Keratinocyte (primary cell): ENCODE results near the gene PRKD2. TPM values are rescaled to one million over a fixed set of nuclear protein-coding genes. Genes with fewer than 3 reads are reported as not detected.

Experiments used
- DNase-seq: peaks from one replicate; pipeline ENCODE4 v3.0.0-alpha.2; 2011; ENCODE audit warnings: low read depth, missing footprints, low spot score
- FAIRE-seq: peaks from 2 replicates; lab custom pipeline; 2011; peaks lifted over from hg19 to GRCh38; lab: Jason Lieb, UNC
- H2AFZ ChIP-seq: 2 replicates; pipeline ENCODE4 v1.6.0; 2012; ENCODE audit warnings: low read length, control low read depth, inconsistent platforms; ENCODE audit not compliant: control insufficient read depth
- H3K27ac ChIP-seq: 2 replicates; pipeline ENCODE4 v1.5.1; 2011; ENCODE audit warnings: low read length; ENCODE audit not compliant: control insufficient read depth, insufficient read depth
- H3K27me3 ChIP-seq: 3 replicates; pipeline ENCODE4 v1.6.0; 2011; ENCODE audit warnings: low read length; ENCODE audit not compliant: control insufficient read depth, insufficient read depth; ENCODE audit errors: extremely low read depth
- H3K36me3 ChIP-seq, 2 experiments: 2 replicates in 1 of 2; 3 replicates in 1 of 2; pipeline ENCODE4 v1.5.1; 2011; ENCODE audit warnings: low read length in 2 of 2, mild to moderate bottlenecking in 1 of 2; ENCODE audit not compliant: control insufficient read depth in 2 of 2, insufficient read depth in 2 of 2; ENCODE audit errors: extremely low read depth in 1 of 2
- H3K4me1 ChIP-seq: 3 replicates; pipeline ENCODE4 v1.5.1; 2011; ENCODE audit warnings: low read length; ENCODE audit not compliant: control insufficient read depth, insufficient read depth; ENCODE audit errors: extremely low read depth
- H3K4me2 ChIP-seq: 3 replicates; pipeline ENCODE4 v1.6.0; 2011; ENCODE audit warnings: low read depth, low read length; ENCODE audit not compliant: control insufficient read depth, insufficient read depth; ENCODE audit errors: extremely low read depth
- H3K4me3 ChIP-seq, 3 experiments: fragments of 200-600 bp in 1 of 3; sonication (generic) in 1 of 3; 2 replicates in 2 of 3; 3 replicates in 1 of 3; pipeline ENCODE4 v1.5.1; 2011 to 2016; ENCODE audit warnings: low read length in 3 of 3, mild to moderate bottlenecking in 3 of 3, control low read depth in 2 of 3, inconsistent platforms in 1 of 3, low read depth in 1 of 3, mixed read lengths in 1 of 3, mixed run types in 1 of 3, moderate library complexity in 1 of 3; ENCODE audit not compliant: control insufficient read depth in 2 of 3, insufficient read depth in 2 of 3; ENCODE audit errors: extremely low read depth in 1 of 3
- H3K79me2 ChIP-seq: 2 replicates; pipeline ENCODE4 v1.6.0; 2012; ENCODE audit warnings: low read length; ENCODE audit not compliant: control insufficient read depth, insufficient read depth
- H3K9ac ChIP-seq: 3 replicates; pipeline ENCODE4 v1.6.0; 2011; ENCODE audit warnings: low read length; ENCODE audit not compliant: control insufficient read depth, insufficient read depth; ENCODE audit errors: extremely low read depth
- H3K9me1 ChIP-seq: 3 replicates; pipeline ENCODE4 v1.6.0; 2011; ENCODE audit warnings: low read length; ENCODE audit not compliant: control insufficient read depth, insufficient read depth; ENCODE audit errors: extremely low read depth
- H3K9me3 ChIP-seq: 2 replicates; pipeline ENCODE4 v1.5.1; 2012; ENCODE audit warnings: low read depth, low read length; ENCODE audit not compliant: control insufficient read depth
- H4K20me1 ChIP-seq: 3 replicates; pipeline ENCODE4 v1.6.0; 2011; ENCODE audit warnings: low read length; ENCODE audit not compliant: control insufficient read depth, insufficient read depth; ENCODE audit errors: extremely low read depth
- EZH2 ChIP-seq: IDR thresholded peaks from one replicate; pipeline ENCODE4 v1.6.1; 2012; ENCODE audit warnings: inconsistent platforms, mild to moderate bottlenecking, low read length, moderate library complexity
- dilution Hi-C: fragments of 300-500 bp; cut with MboI; formaldehyde crosslinking; loops from one replicate; pipeline ENCODE4 v1.7.0; 2020; ENCODE audit warnings: low sequenced_read_pairs; ENCODE audit not compliant: extremely low pct_ligation_motif_present
- polyA plus RNA-seq, 5 experiments: library from polyadenylated mRNA; depleted of rRNA in 3 of 5; stranded (reverse) in 3 of 5; stranded (forward) in 1 of 5; unstranded in 1 of 5; fragments of >200 nt; gene quantifications; 1 replicate in 1 of 5; 2 replicates in 3 of 5; 3 replicates in 1 of 5; pipeline versions ENCODE4 v1.2.1 to v1.2.3, GENCODE V29; 2011 to 2012; ENCODE audit warnings: missing spikeins in 2 of 5, low read depth in 1 of 5, low replicate concordance in 1 of 5
- TF ChIP-seq, protein P1 (sequence below), 3 experiments: IDR thresholded peaks in 1 of 3; conservative IDR thresholded peaks in 1 of 3; optimal IDR thresholded peaks in 1 of 3; 2 replicates in 2 of 3; 3 replicates in 1 of 3; pipeline versions ENCODE3 to v1.5.1; 2011; ENCODE audit warnings: low read length in 3 of 3, mild to moderate bottlenecking in 3 of 3, moderate library complexity in 2 of 3, control low read depth in 1 of 3, inconsistent platforms in 1 of 3; ENCODE audit not compliant: insufficient read depth in 2 of 3; ENCODE audit errors: extremely low read depth in 1 of 3

Gene PRKD2
- polyA plus RNA-seq, 1 donor (not counting 4 experiments of a cell fraction or from before 2014, with no cell fraction given) = 9.9 TPM

- no peak within 1 kb of the TSS for H3K9ac ChIP-seq
- no peaks in the 10 kb centered on the region for H4K20me1 ChIP-seq
- no peak within 1 kb of the TSS for H2AFZ ChIP-seq
- no peaks in the 10 kb centered on the region for H3K36me3 ChIP-seq
- H3K4me2 ChIP-seq = no peak within 1 kb of the TSS
- peaks cover 29% of the 10 kb centered on the region for H3K4me1 ChIP-seq
- H3K27ac ChIP-seq = no peak within 1 kb of the TSS
- H3K27me3 ChIP-seq = peaks cover 69% of the 10 kb centered on the region
- H3K9me1 ChIP-seq = no peaks in the 10 kb centered on the region
- no peaks in the 10 kb centered on the region for H3K9me3 ChIP-seq
- DNase-seq (no peak), FAIRE-seq (no peak)
- H3K79me2 ChIP-seq = no peaks in the 10 kb centered on the region
- H3K4me3 ChIP-seq = no peak within 1 kb of the TSS
- peak; percentile 50 for TF ChIP-seq EZH2
- TF ChIP-seq, protein P1, sequence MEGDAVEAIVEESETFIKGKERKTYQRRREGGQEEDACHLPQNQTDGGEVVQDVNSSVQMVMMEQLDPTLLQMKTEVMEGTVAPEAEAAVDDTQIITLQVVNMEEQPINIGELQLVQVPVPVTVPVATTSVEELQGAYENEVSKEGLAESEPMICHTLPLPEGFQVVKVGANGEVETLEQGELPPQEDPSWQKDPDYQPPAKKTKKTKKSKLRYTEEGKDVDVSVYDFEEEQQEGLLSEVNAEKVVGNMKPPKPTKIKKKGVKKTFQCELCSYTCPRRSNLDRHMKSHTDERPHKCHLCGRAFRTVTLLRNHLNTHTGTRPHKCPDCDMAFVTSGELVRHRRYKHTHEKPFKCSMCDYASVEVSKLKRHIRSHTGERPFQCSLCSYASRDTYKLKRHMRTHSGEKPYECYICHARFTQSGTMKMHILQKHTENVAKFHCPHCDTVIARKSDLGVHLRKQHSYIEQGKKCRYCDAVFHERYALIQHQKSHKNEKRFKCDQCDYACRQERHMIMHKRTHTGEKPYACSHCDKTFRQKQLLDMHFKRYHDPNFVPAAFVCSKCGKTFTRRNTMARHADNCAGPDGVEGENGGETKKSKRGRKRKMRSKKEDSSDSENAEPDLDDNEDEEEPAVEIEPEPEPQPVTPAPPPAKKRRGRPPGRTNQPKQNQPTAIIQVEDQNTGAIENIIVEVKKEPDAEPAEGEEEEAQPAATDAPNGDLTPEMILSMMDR (optimal IDR thresholded peaks at IDR 0.05 in 1 of 3, IDR thresholded peaks at IDR 0.05 in 1 of 3, conservative IDR thresholded peaks at IDR 0.05 in 1 of 3; ENCODE audit: extremely low read depth in 1 of 3, insufficient read depth in 2 of 3, low read length in 3 of 3) = no peak
- dilution Hi-C loops = no loop called here
Observed at GRCh38 chr19:46635920-46636761, 80.8 kb downstream of the PRKD2 start, which contains the start of gene GNG8. TSS of gene GNG8 (minus strand) at chr19:46636202. CDS start at chr19:46634682, 1,520 bp downstream.

GRCh38 chr19:46634656-46635218, 82.2 kb downstream of the PRKD2 start:
- Histone ChIP-seq H3K4me1 (peaks cover 33% of the 10 kb centered on the region), H3K9ac (no peak overlapping the region), H3K4me3 (peak overlapping the region in 2 of 3 experiments; percentile 18 to 46), H3K27ac (no peak overlapping the region), H3K36me3 (no peaks in the 10 kb centered on the region), H3K79me2 (no peaks in the 10 kb centered on the region), H3K4me2 (peak overlapping the region; percentile 54), H2AFZ (peak overlapping the region; percentile 37), H3K9me1 (no peaks in the 10 kb centered on the region), H3K9me3 (no peaks in the 10 kb centered on the region), H3K27me3 (peaks cover 57% of the 10 kb centered on the region), H4K20me1 (no peaks in the 10 kb centered on the region)
- FAIRE-seq (no peak), DNase-seq (no peak)
- TF ChIP-seq, protein P1 (optimal IDR thresholded peaks at IDR 0.05 in 1 of 3, IDR thresholded peaks at IDR 0.05 in 1 of 3, conservative IDR thresholded peaks at IDR 0.05 in 1 of 3; ENCODE audit: extremely low read depth in 1 of 3, insufficient read depth in 2 of 3, low read length in 3 of 3) = no peak
- TF ChIP-seq EZH2 = no peak
- dilution Hi-C loops = no loop called here
